Astrocyte of the spinal cord (primary cell): Measurements from ENCODE around the gene PROK2.

Source experiments
- DNase-seq: peaks from one replicate; pipeline ENCODE4 v3.0.0; 2011; ENCODE audit warnings: low read depth, low spot score
- H3K4me3 ChIP-seq: 2 replicates; pipeline ENCODE4 v1.5.1; 2011; ENCODE audit warnings: low read depth, mild to moderate bottlenecking, low read length, moderate library complexity
- CTCF ChIP-seq: IDR thresholded peaks from 2 replicates; pipeline ENCODE4 v1.5.1; 2012; ENCODE audit warnings: low read depth, mild to moderate bottlenecking, low read length, inconsistent platforms
- in situ Hi-C: cut with HindIII; loops from 2 replicates; pipeline ENCODE4 v1.10.0; 2017; ENCODE audit warnings: low sequenced_read_pairs

PROK2 gene

GRCh38 chr3:71784914-71785531 is at the start of gene PROK2:
Gene PROK2, minus strand, starts transcription at chr3:71785148. Its CDS starts 96 bp downstream, at chr3:71785052.
- no peak within 1 kb of the TSS for H3K4me3 ChIP-seq
- in situ Hi-C loops, result no loop called here
- TF ChIP-seq CTCF, result no peak
- DNase-seq, result no peak

- DNase-seq, result no peak
- in situ Hi-C loops, result no loop called here
- no peak for TF ChIP-seq CTCF
- no peak overlapping the region for H3K4me3 ChIP-seq
These were observed 46.7 kb upstream of the PROK2 start for GRCh38 chr3:71831599-71831998.

GRCh38 chr3:71825551-71826283 is 40.8 kb upstream of the PROK2 start:
- DNase-seq, result no peak
- in situ Hi-C loops, result no loop called here
- TF ChIP-seq CTCF, result no peak
- no peak overlapping the region for H3K4me3 ChIP-seq

- no peak for TF ChIP-seq CTCF
- no peak for DNase-seq
- no peak overlapping the region for H3K4me3 ChIP-seq
- in situ Hi-C loops, result no loop called here
These were observed 36.2 kb upstream of the PROK2 start for GRCh38 chr3:71821116-71821515.

GRCh38 chr3:71817262-71817661 is 32.3 kb upstream of the PROK2 start:
- in situ Hi-C loops, result no loop called here
- H3K4me3 ChIP-seq, result no peak overlapping the region
- TF ChIP-seq CTCF, result no peak
- no peak for DNase-seq

GRCh38 chr3:71816767-71817156 is 31.8 kb upstream of the PROK2 start:
- in situ Hi-C loops, result no loop called here
- TF ChIP-seq CTCF, result no peak
- DNase-seq, result no peak
- no peak overlapping the region for H3K4me3 ChIP-seq
